GM23338 (cell line): ENCODE measurements around the gene MUC6. TPM values are rescaled to one million over a fixed set of nuclear protein-coding genes. Genes with fewer than 3 reads are reported as not detected.

Experiments
- ATAC-seq: fragments of 200-7000 bp; cut with Tn5 transposase; 3 replicates; pipeline ENCODE4 v1.9.1; 2020
- DNase-seq: peaks from one replicate; pipeline ENCODE4 v3.0.0-alpha.2; 2015; ENCODE audit warnings: low spot score
- H2AFZ ChIP-seq: fragments of 200-600 bp; sonication (generic); 2 replicates; pipeline ENCODE4 v1.8.0; 2016; ENCODE audit warnings: antibody characterized with exemption, mild to moderate bottlenecking, moderate library complexity
- H3F3A ChIP-seq: fragments of 200-600 bp; sonication (generic); replicated peaks from 2 replicates; pipeline ENCODE4 v1.8.0; 2017; ENCODE audit warnings: antibody characterized with exemption, mixed run types, low read depth
- H3K27ac ChIP-seq: fragments of 200-600 bp; sonication (generic); 2 replicates; pipeline ENCODE4 v1.6.1; 2016; ENCODE audit warnings: low read depth
- H3K27me3 ChIP-seq: fragments of 200-600 bp; sonication (generic); 2 replicates; pipeline ENCODE4 v1.8.0; 2016; ENCODE audit warnings: mild to moderate bottlenecking, mixed run types, moderate library complexity; ENCODE audit not compliant: insufficient read depth
- H3K36me3 ChIP-seq: fragments of 200-600 bp; sonication (generic); 2 replicates; pipeline ENCODE4 v1.8.0; 2016; ENCODE audit warnings: mild to moderate bottlenecking; ENCODE audit not compliant: insufficient read depth
- H3K4me1 ChIP-seq: fragments of 200-600 bp; sonication (generic); 2 replicates; pipeline ENCODE4 v1.8.0; 2016; ENCODE audit warnings: mild to moderate bottlenecking, moderate library complexity; ENCODE audit not compliant: insufficient read depth
- H3K4me2 ChIP-seq: fragments of 200-600 bp; sonication (generic); 2 replicates; pipeline ENCODE4 v1.7.1; 2017; ENCODE audit warnings: mixed run types
- H3K4me3 ChIP-seq: fragments of 200-600 bp; sonication (generic); 2 replicates; pipeline ENCODE4 v1.6.1; 2016; ENCODE audit warnings: mixed run types
- H3K79me2 ChIP-seq: fragments of 200-600 bp; sonication (generic); replicated peaks from 2 replicates; pipeline ENCODE4 v1.8.0; 2017; ENCODE audit warnings: mild to moderate bottlenecking; ENCODE audit not compliant: insufficient read depth
- H3K9me2 ChIP-seq: fragments of 200-600 bp; sonication (generic); 2 replicates; pipeline ENCODE4 v1.8.0; 2017; ENCODE audit not compliant: insufficient read depth
- H4K20me1 ChIP-seq: fragments of 200-600 bp; sonication (generic); replicated peaks from 2 replicates; pipeline ENCODE4 v1.8.0; 2017; ENCODE audit warnings: mild to moderate bottlenecking; ENCODE audit not compliant: insufficient read depth
- H3K27ac Mint-ChIP-seq: 2 replicates; pipeline ENCODE4 v1.8.0; 2020; ENCODE audit warnings: inconsistent platforms, mild to moderate bottlenecking, moderate library complexity, mixed read lengths
- H3K27me3 Mint-ChIP-seq: 3 replicates; pipeline ENCODE4 v1.8.0; 2022; ENCODE audit warnings: low read depth, mild to moderate bottlenecking, moderate library complexity, mixed read lengths, inconsistent platforms; ENCODE audit not compliant: insufficient read depth, poor library complexity
- H3K36me3 Mint-ChIP-seq: 3 replicates; pipeline ENCODE4 v1.8.0; 2021; ENCODE audit warnings: low read depth, mild to moderate bottlenecking, inconsistent platforms, moderate library complexity, mixed read lengths
- H3K4me1 Mint-ChIP-seq: 3 replicates; pipeline ENCODE4 v1.8.0; 2020; ENCODE audit warnings: mild to moderate bottlenecking, inconsistent platforms, mixed read lengths
- H3K4me3 Mint-ChIP-seq: 3 replicates; pipeline ENCODE4 v1.8.0; 2021; ENCODE audit warnings: moderate library complexity, mild to moderate bottlenecking, inconsistent platforms, mixed read lengths
- H3K9me3 Mint-ChIP-seq: 3 replicates; pipeline ENCODE4 v1.8.0; 2020; ENCODE audit warnings: moderate library complexity, mild to moderate bottlenecking, inconsistent platforms, mixed read lengths
- CTCF ChIP-seq, 2 experiments: fragments of 200-600 bp in 1 of 2; sonication (generic) in 1 of 2; conservative IDR thresholded peaks; 2 replicates each; pipeline versions ENCODE4 v1.5.1 to v1.6.1; 2016 to 2017; ENCODE audit warnings: antibody characterized with exemption in 2 of 2, low read depth in 2 of 2, mild to moderate bottlenecking in 2 of 2, moderate library complexity in 1 of 2
- EZH2 ChIP-seq: fragments of 200-600 bp; sonication (generic); IDR thresholded peaks from one replicate; pipeline ENCODE4 v1.8.0; 2017; ENCODE audit warnings: antibody characterized with exemption, mild to moderate bottlenecking, low read depth; ENCODE audit not compliant: unreplicated experiment
- JUNB ChIP-seq: IDR thresholded peaks from one replicate; pipeline ENCODE4 v1.6.1; 2016; ENCODE audit warnings: antibody characterized with exemption; ENCODE audit not compliant: unreplicated experiment
- NANOG ChIP-seq: IDR thresholded peaks from 2 replicates; pipeline ENCODE4 v1.6.1; 2016; ENCODE audit warnings: antibody characterized with exemption, borderline replicate concordance
- REST ChIP-seq: IDR thresholded peaks from one replicate; pipeline ENCODE4 v1.6.1; 2018; ENCODE audit warnings: antibody characterized with exemption; ENCODE audit not compliant: unreplicated experiment
- STAT1 ChIP-seq: IDR thresholded peaks from one replicate; pipeline ENCODE4 v1.6.1; 2016; ENCODE audit warnings: antibody characterized with exemption; ENCODE audit not compliant: unreplicated experiment
- ZNF462 ChIP-seq: fragments of 250-450 bp; sonication (Bioruptor Pico); IDR thresholded peaks from 2 replicates; pipeline ENCODE4 v1.5.0; 2020; ENCODE audit warnings: mild to moderate bottlenecking, moderate library complexity
- polyA plus RNA-seq: library from polyadenylated mRNA; unstranded; fragments of >200 nt; fragmentation: Nextera tagmentation; extraction: Ambion mirVana; gene quantifications from 2 replicates; pipeline ENCODE4 v1.2.1, GENCODE V29; 2016
- total RNA-seq: library from RNA; depleted of rRNA; stranded (reverse); fragments of >200 nt; shearing (Covaris generic); gene quantifications from 2 replicates; pipeline ENCODE4 v1.2.3, GENCODE V29; 2014

MUC6 gene
- total and polyA plus RNA-seq, 2 experiments from 2014 or later: not detected

GRCh38 chr11:1044160-1044559, 7.6 kb upstream of the MUC6 start:
- peaks cover 2% of the 10 kb centered on the region; the same call in 2 of the 3 replicates for H3K9me3 Mint-ChIP-seq
- H3K9me2 ChIP-seq: no peaks in the 10 kb centered on the region
- H3K27ac ChIP-seq: no peak overlapping the region
- H3K36me3 Mint-ChIP-seq: no peaks in the 10 kb centered on the region; the same call in 2 of the 3 replicates
- ATAC-seq (no peak), DNase-seq (no peak)
- no peaks in the 10 kb centered on the region for H4K20me1 ChIP-seq
- no peaks in the 10 kb centered on the region for H3F3A ChIP-seq
- H3K27ac Mint-ChIP-seq: no peak overlapping the region
- H3K27me3 ChIP-seq: no peaks in the 10 kb centered on the region
- no peaks in the 10 kb centered on the region for H3K4me1 Mint-ChIP-seq
- peaks cover 9% of the 10 kb centered on the region for H3K27me3 Mint-ChIP-seq
- H2AFZ ChIP-seq: no peak overlapping the region
- H3K4me2 ChIP-seq: no peak overlapping the region
- H3K4me1 ChIP-seq: no peaks in the 10 kb centered on the region
- H3K4me3 ChIP-seq: no peak overlapping the region
- no peak overlapping the region; the same call in 2 of the 3 replicates for H3K4me3 Mint-ChIP-seq
- no peaks in the 10 kb centered on the region for H3K79me2 ChIP-seq
- TF ChIP-seq JUNB: no peak
- no peak for TF ChIP-seq ZNF462
- no peak for TF ChIP-seq EZH2
- no peak for TF ChIP-seq NANOG
- no peak for TF ChIP-seq STAT1
- TF ChIP-seq REST: no peak
- TF ChIP-seq CTCF (conservative IDR thresholded peaks at IDR 0.05; ENCODE audit: low read depth in 2 of 2): no peak
- no peaks in the 10 kb centered on the region for H3K36me3 ChIP-seq
